ENCODE data around the gene CSTF1.

CSTF1 gene

DNA sequence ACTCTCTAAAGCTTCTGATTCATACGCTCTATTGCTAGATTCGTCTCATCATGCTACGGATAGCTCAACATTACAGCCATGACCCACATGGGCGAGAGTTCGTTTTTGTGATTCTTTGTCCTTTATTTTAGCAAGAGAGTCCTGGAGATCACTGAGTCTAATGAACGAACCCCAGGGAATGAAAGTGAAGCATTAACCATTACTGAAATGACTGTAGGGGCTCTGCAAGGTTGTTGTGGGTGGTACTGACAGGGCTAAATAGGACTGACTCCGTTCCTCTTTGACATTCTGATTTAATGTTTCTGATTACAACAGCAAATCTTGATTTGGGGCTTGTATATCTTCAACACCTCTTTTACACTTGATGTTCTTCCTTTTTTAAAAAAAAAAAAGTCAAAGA, 62.3 kb downstream of the CSTF1 start:
- H3K9me3 ChIP-seq (ENCODE audit: severe bottlenecking) = no peaks in the 10 kb centered on the region
- no peak overlapping the region for H3K4me3 ChIP-seq (ENCODE audit: low read depth, low read length)
- no peak for DNase-seq
- TF ChIP-seq, protein P1, sequence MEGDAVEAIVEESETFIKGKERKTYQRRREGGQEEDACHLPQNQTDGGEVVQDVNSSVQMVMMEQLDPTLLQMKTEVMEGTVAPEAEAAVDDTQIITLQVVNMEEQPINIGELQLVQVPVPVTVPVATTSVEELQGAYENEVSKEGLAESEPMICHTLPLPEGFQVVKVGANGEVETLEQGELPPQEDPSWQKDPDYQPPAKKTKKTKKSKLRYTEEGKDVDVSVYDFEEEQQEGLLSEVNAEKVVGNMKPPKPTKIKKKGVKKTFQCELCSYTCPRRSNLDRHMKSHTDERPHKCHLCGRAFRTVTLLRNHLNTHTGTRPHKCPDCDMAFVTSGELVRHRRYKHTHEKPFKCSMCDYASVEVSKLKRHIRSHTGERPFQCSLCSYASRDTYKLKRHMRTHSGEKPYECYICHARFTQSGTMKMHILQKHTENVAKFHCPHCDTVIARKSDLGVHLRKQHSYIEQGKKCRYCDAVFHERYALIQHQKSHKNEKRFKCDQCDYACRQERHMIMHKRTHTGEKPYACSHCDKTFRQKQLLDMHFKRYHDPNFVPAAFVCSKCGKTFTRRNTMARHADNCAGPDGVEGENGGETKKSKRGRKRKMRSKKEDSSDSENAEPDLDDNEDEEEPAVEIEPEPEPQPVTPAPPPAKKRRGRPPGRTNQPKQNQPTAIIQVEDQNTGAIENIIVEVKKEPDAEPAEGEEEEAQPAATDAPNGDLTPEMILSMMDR (IDR thresholded peaks at IDR 0.05; ENCODE audit: low read depth, low read length) = no peak
- no peak overlapping the region for H3K27ac ChIP-seq
- H3K36me3 ChIP-seq = no peaks in the 10 kb centered on the region
- H3K27me3 ChIP-seq (ENCODE audit: insufficient read depth, low read depth, severe bottlenecking) = peaks cover 86% of the 10 kb centered on the region

Measured in WERI-Rb-1 (cell line).